NCI-H510A treated with DMSO at 0.1 percent for 48 hours (cell line): ENCODE results near the gene LPIN3.
"Not testable (repeated sequence)": the region's sequence is repeated elsewhere in the genome, so short reads cannot be mapped to it uniquely, and the experiment has no call there.

Experiments
- DNase-seq: peaks from one replicate; lab custom pipeline; 2025; lab: John Stamatoyannopoulos, UW

The LPIN3 gene

DNA sequence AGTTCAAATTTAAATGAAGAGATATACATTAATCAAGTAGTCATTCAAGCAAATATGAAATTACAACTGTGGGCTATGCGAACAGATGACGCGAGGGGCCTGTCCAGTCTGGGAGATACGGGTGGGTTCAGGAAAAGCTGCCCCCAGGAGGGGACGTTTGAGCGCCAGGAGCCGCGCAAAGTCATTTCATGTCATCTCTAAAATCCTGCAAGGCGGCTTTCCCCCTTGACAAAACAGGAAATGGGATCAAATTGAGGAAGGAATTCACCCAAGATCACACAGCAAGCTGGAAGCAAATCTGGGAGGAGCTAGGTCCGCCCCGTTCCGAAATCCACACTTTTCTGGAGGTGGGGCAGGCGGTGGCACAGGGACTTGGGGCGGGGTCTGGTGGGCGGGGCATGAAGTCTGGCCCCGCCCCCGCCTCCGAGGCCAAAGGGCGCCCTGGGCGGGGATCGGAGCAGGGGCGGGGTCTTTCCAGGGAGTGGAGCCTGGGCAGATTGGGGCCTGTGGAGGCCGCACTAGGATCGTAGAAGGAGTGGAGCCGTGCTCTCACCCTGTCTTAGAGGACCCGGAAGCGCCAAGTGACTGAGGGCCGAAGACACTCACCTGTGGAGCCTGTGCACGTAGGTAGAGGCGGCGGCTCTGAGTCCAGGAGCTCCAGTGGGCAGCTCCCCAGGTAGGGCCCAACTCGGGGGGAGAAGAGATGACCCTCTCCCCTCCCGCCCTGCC is at the start of gene LPIN3:
Gene LPIN3 (plus strand): TSS at position 495 of the 729 bp plus-strand sequence. CDS start 4,983 bp downstream, outside the sequence.
- no peak for DNase-seq

DNA sequence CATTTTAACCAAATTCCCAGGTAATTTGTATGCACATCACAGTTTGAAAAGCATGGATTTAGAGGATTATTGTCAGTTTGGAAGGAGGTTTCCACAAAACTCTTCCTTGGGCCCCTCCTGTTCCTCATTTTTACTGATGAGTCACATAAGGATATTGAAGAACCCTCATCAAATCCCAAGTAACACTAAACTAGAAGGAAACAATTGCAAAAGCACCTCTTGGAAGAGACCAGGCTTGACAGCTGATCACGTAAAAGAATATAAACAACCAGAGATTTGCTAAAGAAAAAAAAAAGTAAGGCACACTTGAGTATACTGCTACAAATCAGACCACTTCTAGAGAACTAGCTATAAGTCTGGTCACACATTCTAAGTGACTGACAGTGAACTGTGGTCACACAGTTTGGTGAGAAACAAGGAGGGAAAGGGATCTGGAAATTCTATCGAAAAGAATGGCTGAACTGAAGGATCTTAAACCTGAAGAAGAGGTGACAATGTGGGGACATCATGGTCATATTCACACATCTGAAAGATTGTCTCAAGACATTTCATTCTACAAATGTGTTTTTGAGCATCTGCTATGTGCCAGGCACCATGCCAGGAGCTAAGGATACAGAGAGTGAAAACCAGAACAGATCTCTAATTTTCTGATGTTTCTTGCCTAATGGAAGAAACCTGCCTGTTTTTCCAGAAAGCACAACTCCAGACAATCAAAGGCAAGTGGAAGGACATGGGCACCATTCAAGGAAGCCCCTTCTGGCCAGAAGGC is 47.2 kb upstream of the LPIN3 start:
- DNase-seq = no peak

GRCh38 chr20:41299899-41300298 is 40.7 kb upstream of the LPIN3 start:
- DNase-seq = no peak

DNA sequence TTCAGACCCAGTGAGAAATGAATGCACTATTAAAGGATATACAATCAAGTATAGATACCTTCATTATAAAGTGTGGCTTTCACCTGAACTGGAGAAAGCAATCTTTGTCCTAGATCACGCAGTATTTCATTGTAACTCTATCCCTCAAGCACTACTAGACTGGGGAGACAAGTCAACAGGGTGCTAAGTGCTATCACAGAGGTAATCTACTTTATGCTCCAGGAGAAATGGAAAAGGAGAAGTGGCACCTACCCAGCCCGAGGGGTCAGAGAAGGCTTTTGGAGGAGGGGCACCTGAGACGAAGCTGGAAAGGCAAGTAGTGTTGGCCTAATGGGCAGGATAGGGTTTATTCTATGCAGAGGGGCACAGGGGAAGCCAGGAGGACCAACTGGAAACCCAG is 40.2 kb upstream of the LPIN3 start:
- DNase-seq = peak; percentile 79

DNA sequence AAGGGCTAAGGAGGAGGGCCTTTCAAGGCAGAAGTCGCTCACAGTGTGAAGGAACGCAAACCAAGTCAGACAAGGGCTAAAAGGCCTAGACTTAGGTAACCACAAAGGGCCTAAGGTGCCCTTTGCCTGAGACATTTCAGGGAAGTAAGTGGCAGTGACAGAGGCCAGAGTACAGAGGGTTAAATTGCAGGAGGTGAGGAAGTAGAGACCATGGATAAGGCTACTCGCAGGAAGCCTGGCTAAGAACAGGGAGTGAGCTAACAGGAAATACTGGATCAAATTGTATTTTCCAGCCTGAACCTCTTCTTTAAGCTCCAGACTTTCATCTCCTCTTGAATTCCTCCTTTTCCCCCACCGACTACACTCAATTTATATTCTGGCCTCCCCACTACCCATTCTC is 39.7 kb upstream of the LPIN3 start:
- DNase-seq = peak; percentile 13

DNA sequence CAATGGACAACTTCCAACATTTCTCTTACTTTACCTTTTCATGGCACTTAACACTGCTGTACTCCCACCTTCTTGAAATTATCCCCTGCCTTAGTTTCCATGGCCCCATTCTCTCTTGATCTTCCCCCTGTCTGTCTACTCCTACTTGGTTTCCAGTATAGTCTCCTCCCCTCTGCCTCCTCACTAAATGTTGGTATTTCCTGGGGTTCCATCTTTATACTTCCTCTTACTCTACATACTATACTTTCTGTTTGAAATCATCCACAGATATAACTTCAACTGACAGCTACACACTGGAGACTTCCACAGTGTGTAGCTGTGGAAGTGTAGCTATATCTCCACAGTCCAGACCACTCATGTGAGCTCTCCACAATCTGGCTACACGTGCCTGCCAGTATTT is 36.6 kb upstream of the LPIN3 start:
- DNase-seq = no peak

DNA sequence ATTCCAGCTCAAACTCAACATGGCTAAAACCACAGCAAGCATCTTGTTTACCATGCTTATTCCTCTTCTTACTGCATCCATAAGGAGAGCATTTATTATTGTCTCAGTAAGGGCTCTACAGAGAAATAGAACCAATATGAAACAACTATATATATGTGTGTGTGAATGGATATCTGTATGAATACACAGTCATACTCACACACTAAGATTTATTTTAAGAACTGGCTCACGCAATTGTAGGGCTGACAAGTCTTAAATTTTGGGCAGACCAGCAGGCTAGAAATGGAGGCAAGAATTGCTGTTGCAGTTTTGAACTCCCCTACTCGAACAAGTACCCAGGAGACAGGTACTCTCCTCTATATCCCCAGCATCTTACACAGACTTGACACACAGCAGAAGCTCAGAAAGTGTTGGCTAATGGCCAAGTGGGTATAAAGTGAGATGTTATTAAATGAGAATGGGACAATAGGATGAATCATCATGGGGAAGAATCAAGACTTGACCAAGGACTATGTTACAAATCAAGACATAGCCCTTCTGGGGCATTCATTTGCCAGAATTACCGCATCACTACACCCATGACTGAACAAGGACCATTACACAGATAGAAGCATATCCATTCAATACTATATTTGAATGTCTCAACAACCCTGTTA is 36.1 kb upstream of the LPIN3 start:
- DNase-seq = no peak

- no peak for DNase-seq
Measured at GRCh38 chr20:41306061-41306727, 34.4 kb upstream of the LPIN3 start.

GRCh38 chr20:41307021-41307420 is 33.6 kb upstream of the LPIN3 start:
- DNase-seq = no peak

- DNase-seq = no peak
Measured at GRCh38 chr20:41308290-41308711, 32.3 kb upstream of the LPIN3 start.

DNA sequence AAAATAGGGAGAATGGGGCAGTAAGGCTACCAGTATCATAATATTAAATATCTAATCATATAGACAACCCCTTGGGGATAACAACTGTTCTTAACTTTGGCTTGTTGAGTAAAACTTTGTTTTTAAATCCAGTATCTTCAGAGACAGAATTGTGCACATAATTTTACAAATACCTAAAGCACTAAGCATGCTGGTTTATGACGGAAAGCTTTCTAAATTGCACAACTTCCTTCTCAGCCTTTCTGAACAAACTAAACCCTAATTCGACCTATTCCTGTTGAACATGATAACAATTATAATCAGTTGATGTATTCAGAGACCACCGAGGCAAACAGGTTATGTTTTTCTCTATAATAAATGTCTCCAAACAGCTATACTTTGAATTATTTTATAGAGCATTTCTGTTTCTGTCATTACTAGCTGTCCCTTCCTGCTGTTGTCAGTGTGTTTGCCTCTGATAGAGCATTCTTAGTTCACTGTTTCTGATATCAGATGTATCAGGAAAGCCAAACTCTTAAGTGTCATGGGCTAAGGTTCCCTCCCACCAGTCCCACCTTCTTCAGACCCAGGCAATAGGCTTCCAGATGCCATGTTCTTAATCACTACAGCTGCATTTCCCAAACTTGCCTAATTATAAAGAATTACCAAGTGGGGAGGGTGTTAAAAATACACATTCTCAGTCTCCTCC is 31.8 kb upstream of the LPIN3 start:
- no peak for DNase-seq

DNA sequence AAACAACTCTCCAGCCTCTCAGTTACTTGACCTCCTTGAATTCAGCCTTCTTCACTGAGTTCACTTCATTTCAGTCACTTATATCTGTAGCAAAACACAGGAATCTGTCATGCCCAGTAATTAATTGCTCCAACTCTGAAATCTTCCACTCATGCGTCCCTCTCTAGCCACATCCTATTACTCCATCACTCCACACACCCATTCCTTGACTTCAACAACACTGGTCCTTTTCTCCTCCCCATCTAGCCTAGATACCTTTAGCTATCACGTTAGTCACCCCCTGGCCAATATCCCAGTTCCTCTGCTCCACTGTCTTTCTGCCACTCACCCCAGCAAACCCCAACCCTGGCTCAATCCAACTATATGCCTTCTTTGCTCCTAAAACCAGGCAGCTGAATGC is 30.8 kb upstream of the LPIN3 start:
- DNase-seq = no peak

- DNase-seq = not testable (repeated sequence)
Measured at GRCh38 chr20:41312009-41312408, 28.6 kb upstream of the LPIN3 start.

DNA sequence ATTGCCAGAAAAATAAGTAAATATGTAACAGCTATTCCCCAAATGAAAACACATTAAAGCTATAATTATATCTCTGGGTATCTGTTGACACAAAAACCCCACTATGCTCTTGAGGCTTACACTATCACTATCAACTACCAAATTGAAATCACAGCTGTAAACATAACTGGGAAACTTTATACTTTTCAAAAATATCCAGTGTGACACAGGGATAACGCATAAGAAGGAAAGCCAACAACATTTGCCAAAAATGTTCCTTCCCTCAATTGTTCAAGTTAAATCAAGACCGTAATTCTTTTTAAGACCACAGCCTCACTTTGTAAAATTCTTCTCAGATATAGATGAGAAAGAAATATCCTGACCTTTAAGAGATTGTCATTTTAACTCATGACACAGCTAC is 26.2 kb upstream of the LPIN3 start:
- no peak for DNase-seq

DNA sequence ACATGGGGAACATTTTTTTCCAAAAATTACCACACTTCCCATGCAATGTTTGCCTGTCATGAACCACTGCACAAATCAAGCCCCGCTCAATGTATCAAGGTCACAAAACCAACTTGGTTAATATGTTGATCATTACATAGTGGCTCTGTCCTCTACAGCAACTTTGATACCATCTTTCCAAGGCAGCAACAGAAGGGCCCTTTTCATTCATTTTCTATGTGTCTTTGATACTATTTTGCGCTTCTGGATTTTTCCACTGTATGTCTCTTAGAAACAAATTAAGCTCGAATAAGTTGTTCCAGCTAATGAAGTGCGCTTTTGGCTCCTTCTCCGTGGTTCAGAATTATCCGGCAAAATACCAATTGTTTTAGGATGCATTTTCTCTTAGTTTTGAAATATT is 24.6 kb upstream of the LPIN3 start:
- DNase-seq = no peak

DNA sequence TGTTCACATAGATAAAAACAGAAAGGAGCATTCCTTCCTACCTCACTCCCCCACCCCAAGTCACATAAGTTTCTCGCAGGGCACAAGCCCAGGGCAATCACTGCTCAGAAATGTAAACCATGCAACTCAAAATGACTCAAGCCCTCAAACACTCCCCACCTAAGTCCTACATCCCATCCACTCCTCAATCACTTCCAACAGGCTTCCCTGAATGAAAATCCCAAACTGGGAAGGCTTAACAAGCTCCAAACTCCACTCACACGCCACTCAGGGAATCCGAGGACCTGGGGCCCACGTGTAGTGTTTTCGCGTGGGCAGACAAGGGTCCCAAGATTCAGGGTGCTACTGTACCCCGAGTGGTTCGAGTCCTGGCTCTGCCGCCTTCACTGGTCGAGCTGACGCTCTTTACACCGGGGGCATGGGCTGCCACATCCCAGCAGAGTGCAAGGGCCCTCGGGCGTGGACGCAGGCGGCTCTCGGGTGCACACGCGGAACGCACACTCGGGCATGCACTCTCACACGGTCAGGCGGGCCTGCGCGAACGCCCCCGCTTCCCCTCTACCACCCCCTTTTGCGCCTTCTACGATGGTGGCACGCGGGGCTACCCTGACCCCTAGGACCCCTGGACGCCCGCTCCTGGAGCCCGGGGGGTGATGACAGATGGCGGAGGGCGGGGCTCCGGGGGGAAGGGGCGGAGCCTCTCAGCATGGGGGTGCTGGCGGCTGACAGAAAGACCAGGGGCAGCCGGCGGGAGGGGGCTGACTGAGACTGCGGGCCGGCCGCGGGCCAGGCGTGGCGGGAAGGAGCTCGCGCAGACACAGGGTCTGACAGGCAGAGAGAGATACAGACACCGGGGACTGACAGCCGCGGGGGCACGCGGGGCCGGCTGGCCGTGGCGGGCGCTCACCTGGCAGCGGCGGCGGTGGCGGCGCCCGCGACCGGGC is 23.7 kb upstream of the LPIN3 start:
- DNase-seq = peak; percentile 33

DNA sequence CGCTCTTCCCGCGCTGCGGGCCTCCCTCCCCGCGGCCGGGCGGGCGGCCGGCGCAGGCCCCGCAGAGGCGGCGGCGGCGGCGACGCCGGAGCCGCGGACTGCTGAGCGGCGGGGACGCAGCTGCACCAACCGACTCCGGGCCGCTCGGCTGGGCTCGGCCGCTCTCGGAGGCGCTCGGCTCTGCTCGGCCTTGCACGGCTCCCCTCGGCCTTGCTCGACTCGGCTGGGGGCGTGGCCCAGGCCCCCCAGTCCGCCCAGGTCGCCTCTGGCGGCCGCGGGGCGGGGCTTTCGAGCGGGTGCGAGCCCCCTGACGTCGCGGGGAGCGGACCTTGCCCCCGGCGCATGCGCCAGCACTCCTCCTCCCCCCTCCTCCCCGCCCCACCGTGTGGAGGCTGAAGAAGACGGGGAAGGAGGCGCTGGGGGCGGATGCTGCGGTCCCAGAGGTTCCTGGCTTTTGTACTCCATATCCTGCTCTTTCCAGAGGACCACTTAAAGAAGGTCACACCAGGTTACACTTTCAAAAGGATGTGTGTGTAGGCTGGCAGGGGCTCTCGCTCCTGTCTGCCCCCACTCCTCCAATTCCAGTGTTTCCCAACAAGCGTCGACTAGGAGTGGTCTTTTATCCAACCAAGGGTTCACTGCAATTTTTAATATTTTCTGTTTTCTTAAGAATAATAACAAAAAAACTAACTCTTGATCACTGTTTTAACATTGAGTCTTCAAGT is 22.9 kb upstream of the LPIN3 start, which contains the start of gene ZHX3:
Gene ZHX3 (minus strand): TSS at position 186 of the 725 bp plus-strand sequence. CDS start 112,815 bp downstream, outside the sequence.
- DNase-seq = peak; percentile 95

DNA sequence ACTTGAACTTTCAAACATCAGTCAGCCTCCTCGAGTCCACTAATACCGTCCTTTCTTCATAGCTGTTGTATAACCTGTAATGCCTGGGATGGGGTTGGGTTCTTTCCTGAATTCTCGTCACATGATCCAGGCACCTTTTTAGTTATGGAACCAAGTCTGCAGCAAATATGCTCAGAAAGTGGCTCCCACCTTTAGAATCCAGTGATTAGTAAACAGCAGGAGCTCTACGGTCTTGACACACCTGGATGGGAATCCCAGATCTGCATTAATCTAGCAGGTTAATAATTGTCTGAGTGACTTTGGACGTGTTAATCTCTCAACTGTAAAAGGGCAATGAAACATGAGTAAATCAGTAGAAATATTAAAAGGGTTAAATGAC is 22.4 kb upstream of the LPIN3 start:
- DNase-seq = peak; percentile 52

DNA sequence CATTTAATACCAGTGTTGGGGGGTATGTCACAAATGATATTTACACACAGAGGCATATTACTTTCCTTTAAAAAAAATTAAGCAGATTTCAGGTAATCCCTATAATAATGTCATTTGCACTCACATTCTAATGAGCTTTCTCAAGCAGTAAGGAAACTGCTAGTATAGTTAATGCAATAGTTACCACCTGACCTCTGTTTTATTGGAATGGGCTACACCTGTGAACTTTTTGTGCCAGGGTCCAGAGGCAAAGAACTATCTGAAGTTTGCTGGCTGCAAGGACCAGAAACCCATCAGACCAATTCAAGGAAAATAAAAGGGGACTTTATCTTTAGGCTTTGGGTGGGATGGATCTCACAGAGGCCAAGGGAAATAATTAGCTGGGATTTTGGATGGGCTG is 20.2 kb upstream of the LPIN3 start:
- DNase-seq = no peak

DNA sequence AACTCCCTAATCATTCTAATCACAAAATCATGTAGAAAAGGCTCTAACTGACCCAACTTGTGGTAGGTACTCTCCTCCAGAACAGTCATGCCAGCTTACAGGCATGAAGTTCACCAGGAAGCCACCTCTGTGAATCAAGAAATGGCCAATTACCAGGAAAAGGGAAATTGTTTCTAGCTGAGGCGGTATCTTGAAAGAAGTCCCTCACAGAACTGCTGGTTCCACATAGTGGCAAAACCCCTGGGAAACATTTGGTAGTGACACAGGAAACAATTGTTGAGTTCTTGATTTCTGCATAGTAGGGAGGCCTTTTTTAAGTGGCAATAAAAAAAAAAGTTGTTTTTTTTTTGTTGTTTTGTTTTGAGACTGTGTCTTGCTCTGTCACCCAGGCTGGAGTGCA is 19.6 kb upstream of the LPIN3 start:
- no peak for DNase-seq
